Panc1 (cell line): ENCODE data around the gene DTNB. TPM values are rescaled to one million over a fixed set of nuclear protein-coding genes. Genes with fewer than 3 reads are reported as not detected.
A peak's percentile ranks its signal among the peaks of the same experiment; 100 is the strongest.

Experiments
- ATAC-seq: fragments of 200-7000 bp; cut with Tn5 transposase; 2 replicates; pipeline ENCODE4 v1.9.1; 2020; ENCODE audit warnings: mild to moderate bottlenecking, moderate library complexity
- BruUV-seq: library from RNA; stranded (reverse); fragments of 400-500 nt; replicated peaks from 2 replicates; lab custom pipeline; 2021; lab: Mats Ljungman, UMichigan
- CTCF ChIA-PET: fragments of 300-600 bp; sonication (Branson Sonifier 250); formaldehyde crosslinking; loops from one replicate; lab custom pipeline; 2022; ENCODE audit warnings: antibody characterized with exemption; lab: Charles Lee
- POLR2A ChIA-PET: fragments of 300-600 bp; sonication (Branson Sonifier 250); formaldehyde crosslinking; loops from one replicate; lab custom pipeline; 2022; ENCODE audit warnings: antibody characterized with exemption; lab: Charles Lee
- DNase-seq: peaks from one replicate; pipeline ENCODE4 v3.0.0-alpha.2; 2010; ENCODE audit warnings: low read depth, low spot score
- H3K27ac ChIP-seq: 2 replicates; pipeline ENCODE4 v1.5.1; 2011; ENCODE audit warnings: mild to moderate bottlenecking, low read length, inconsistent platforms
- H3K27me3 ChIP-seq: fragments of 200-500 bp; sonication (Bioruptor generic); 2 replicates; pipeline ENCODE4 v1.6.0; 2014; ENCODE audit warnings: low read length, inconsistent platforms; ENCODE audit not compliant: control insufficient read depth, insufficient read depth
- H3K36me3 ChIP-seq: fragments of 200-500 bp; sonication (Bioruptor generic); 2 replicates; pipeline ENCODE4 v1.5.1; 2014; ENCODE audit warnings: inconsistent platforms, mild to moderate bottlenecking, low read length, moderate library complexity; ENCODE audit not compliant: control insufficient read depth, insufficient read depth
- H3K4me1 ChIP-seq: 2 replicates; pipeline ENCODE4 v1.5.1; 2011; ENCODE audit warnings: inconsistent platforms, mild to moderate bottlenecking, low read length, moderate library complexity; ENCODE audit not compliant: control insufficient read depth, insufficient read depth
- H3K4me3 ChIP-seq, 2 experiments: 2 replicates each; pipeline ENCODE4 v1.5.1; 2011 to 2012; ENCODE audit warnings: low read depth in 2 of 2, low read length in 2 of 2, mild to moderate bottlenecking in 2 of 2, inconsistent platforms in 1 of 2, moderate library complexity in 1 of 2
- H3K9me3 ChIP-seq: fragments of 200-500 bp; sonication (Bioruptor generic); 2 replicates; pipeline ENCODE4 v1.5.1; 2014; ENCODE audit warnings: low read depth, mild to moderate bottlenecking, inconsistent platforms, low read length, moderate library complexity; ENCODE audit not compliant: control insufficient read depth, insufficient read depth
- CTCF ChIP-seq: fragments of 450-650 bp; IDR thresholded peaks from 2 replicates; pipeline ENCODE4 v1.5.1; 2017; ENCODE audit warnings: mild to moderate bottlenecking
- POLR2AphosphoS5 ChIP-seq: IDR thresholded peaks from 2 replicates; pipeline ENCODE4 v1.6.1; 2012; ENCODE audit warnings: mild to moderate bottlenecking, low read depth, low read length, moderate library complexity
- REST ChIP-seq, 2 experiments: IDR thresholded peaks; 2 replicates each; pipeline ENCODE4 v1.6.1; 2011 to 2012; ENCODE audit warnings: low read depth in 2 of 2, control low read depth in 1 of 2, low read length in 1 of 2, mild to moderate bottlenecking in 1 of 2, moderate library complexity in 1 of 2; ENCODE audit not compliant: insufficient read depth in 1 of 2
- SIN3A ChIP-seq: IDR thresholded peaks from 2 replicates; pipeline ENCODE4 v1.6.1; 2012; ENCODE audit warnings: low read depth, mild to moderate bottlenecking, low read length, moderate library complexity, borderline replicate concordance; ENCODE audit not compliant: insufficient read depth
- TCF7L2 ChIP-seq: IDR thresholded peaks from 2 replicates; pipeline ENCODE4 v1.6.1; 2011; ENCODE audit warnings: mild to moderate bottlenecking, low read depth, low read length, inconsistent platforms
- in situ Hi-C: cut with HindIII; loops from 2 replicates; pipeline ENCODE4 v1.10.0; 2016; ENCODE audit warnings: low sequenced_read_pairs, low pct_unique_long_range_greater_than_20kb
- intact Hi-C: fragments of 100-400 bp; cut with micrococcal nuclease; formaldehyde crosslinking; loops from one replicate; pipeline ENCODE4 v1.10.0; 2022; ENCODE audit not compliant: unreplicated experiment
- total RNA-seq: library from RNA; stranded (reverse); gene quantifications from one replicate; pipeline ENCODE4 v1.2.1, GENCODE V29; 2021; ENCODE audit not compliant: unreplicated experiment

The DTNB gene
- total RNA-seq, 1 experiment from 2014 or later, result 37.8 TPM

- ChIA-PET CTCF (no interaction called here), POLR2A (interaction anchor here (0.7 kb wide), 1 partner anchor 40 kb away, joined by 10 read pairs; no protein-coding TSS in a partner anchor)
- ATAC-seq (no peak), DNase-seq (no peak)
- H3K9me3 ChIP-seq, result no peaks in the 10 kb centered on the region
- H3K36me3 ChIP-seq, result no peaks in the 10 kb centered on the region
- intact Hi-C loops (no loop called here), in situ Hi-C loops (no loop called here)
- BruUV-seq, result no TSS peak
- peaks cover 6% of the 10 kb centered on the region; the same call in 1 of the 2 replicates for H3K4me1 ChIP-seq
- H3K27ac ChIP-seq, result no peak overlapping the region
- no peaks in the 10 kb centered on the region for H3K27me3 ChIP-seq
- H3K4me3 ChIP-seq, result no peak overlapping the region
- TF ChIP-seq CTCF, result no peak
- TF ChIP-seq POLR2AphosphoS5, result no peak
- TF ChIP-seq TCF7L2, result no peak
- TF ChIP-seq REST (IDR thresholded peaks at IDR 0.05; ENCODE audit: insufficient read depth in 1 of 2, low read depth in 2 of 2, low read length in 1 of 2), result no peak
- no peak for TF ChIP-seq SIN3A
Measured at GRCh38 chr2:25677877-25678276, 4.5 kb upstream of the DTNB start.

GRCh38 chr2:25674077-25674362 lies 643 bp upstream of the DTNB start:
- TF ChIP-seq SIN3A, result no peak
- no peak for TF ChIP-seq REST (IDR thresholded peaks at IDR 0.05; ENCODE audit: insufficient read depth in 1 of 2, low read depth in 2 of 2, low read length in 1 of 2)
- no peak for TF ChIP-seq CTCF
- TF ChIP-seq TCF7L2, result no peak
- TF ChIP-seq POLR2AphosphoS5, result no peak
- no peaks in the 10 kb centered on the region for H3K27me3 ChIP-seq
- CTCF ChIA-PET, result interaction anchor here (0.6 to 0.8 kb wide), 2 partner anchors 9 to 730 kb away, joined by 3 to 7 read pairs; no protein-coding TSS in a partner anchor
- no TSS peak for BruUV-seq
- intact Hi-C loops (no loop called here), in situ Hi-C loops (no loop called here)
- H3K36me3 ChIP-seq, result no peaks in the 10 kb centered on the region
- peak overlapping the region; percentile 89 for H3K27ac ChIP-seq
- POLR2A ChIA-PET, result interaction anchor here (0.6 to 0.7 kb wide), 3 partner anchors 27 to 1097 kb away, joined by 3 to 12 read pairs (median 5); no protein-coding TSS in a partner anchor
- no peak for DNase-seq
- H3K4me1 ChIP-seq, result peaks cover 24% of the 10 kb centered on the region
- H3K9me3 ChIP-seq, result no peaks in the 10 kb centered on the region
- peak overlapping the region; percentile 56 to 64 for H3K4me3 ChIP-seq
- ATAC-seq, result no peak
